HG03280 (cell line): ENCODE results near the gene STX5.
A peak's percentile ranks its signal among the peaks of the same experiment; 100 is the strongest.
"Not testable (repeated sequence)": the region's sequence is repeated elsewhere in the genome, so short reads cannot be mapped to it uniquely, and the experiment has no call there.

Experiments
- ATAC-seq: cut with Tn5 transposase; IDR thresholded peaks from one replicate; pipeline ENCODE4 v1.9.1; 2021; ENCODE audit warnings: mild to moderate bottlenecking, moderate library complexity; ENCODE audit not compliant: unreplicated experiment

STX5 gene

GRCh38 chr11:62831520-62832335, at the start of gene STX5:
Gene STX5 (minus strand): TSS chr11:62832051. CDS start chr11:62831243, 808 bp downstream.
- ATAC-seq: peak; percentile 88

- peak; percentile 72 for ATAC-seq
These were observed 49.1 kb upstream of the STX5 start, which contains the start of gene SLC3A2 for GRCh38 chr11:62880803-62881578. Gene SLC3A2 (plus strand): TSS chr11:62880896. CDS start chr11:62881024, 128 bp downstream.

- ATAC-seq: peak; percentile 4
These were observed 48.5 kb upstream of the STX5 start for GRCh38 chr11:62880231-62880802.

GRCh38 chr11:62879235-62879978, 47.6 kb upstream of the STX5 start:
- ATAC-seq: no peak

GRCh38 chr11:62876712-62877111, 44.9 kb upstream of the STX5 start:
- ATAC-seq: no peak

GRCh38 chr11:62875698-62876478, 44.0 kb upstream of the STX5 start:
- no peak for ATAC-seq

- no peak for ATAC-seq
These were observed 43.0 kb upstream of the STX5 start for GRCh38 chr11:62874851-62875250.

GRCh38 chr11:62865635-62866034, 33.8 kb upstream of the STX5 start:
- ATAC-seq: no peak

- ATAC-seq: no peak
These were observed 32.0 kb upstream of the STX5 start for GRCh38 chr11:62863687-62864335.

- ATAC-seq: not testable (repeated sequence)
These were observed 29.8 kb upstream of the STX5 start for GRCh38 chr11:62861564-62862192.

- no peak for ATAC-seq
These were observed 29.1 kb upstream of the STX5 start for GRCh38 chr11:62860835-62861563.

- not testable (repeated sequence) for ATAC-seq
These were observed 27.4 kb upstream of the STX5 start for GRCh38 chr11:62859281-62859703.

GRCh38 chr11:62858201-62858600, 26.4 kb upstream of the STX5 start:
- no peak for ATAC-seq

- ATAC-seq: no peak
These were observed 25.7 kb upstream of the STX5 start for GRCh38 chr11:62857541-62857982.

GRCh38 chr11:62856333-62856895, 24.6 kb upstream of the STX5 start:
- no peak for ATAC-seq

GRCh38 chr11:62855571-62856332, 23.9 kb upstream of the STX5 start:
- peak; percentile 83 for ATAC-seq
